GM19043 (cell line): ENCODE measurements around the gene COQ2.

Source experiments
- ATAC-seq: cut with Tn5 transposase; IDR thresholded peaks from one replicate; pipeline ENCODE4 v1.9.1; 2021; ENCODE audit warnings: low read depth; ENCODE audit not compliant: unreplicated experiment

The COQ2 gene

GRCh38 chr4:83219344-83220331 is 65.0 kb downstream of the COQ2 start:
- ATAC-seq: no peak

DNA sequence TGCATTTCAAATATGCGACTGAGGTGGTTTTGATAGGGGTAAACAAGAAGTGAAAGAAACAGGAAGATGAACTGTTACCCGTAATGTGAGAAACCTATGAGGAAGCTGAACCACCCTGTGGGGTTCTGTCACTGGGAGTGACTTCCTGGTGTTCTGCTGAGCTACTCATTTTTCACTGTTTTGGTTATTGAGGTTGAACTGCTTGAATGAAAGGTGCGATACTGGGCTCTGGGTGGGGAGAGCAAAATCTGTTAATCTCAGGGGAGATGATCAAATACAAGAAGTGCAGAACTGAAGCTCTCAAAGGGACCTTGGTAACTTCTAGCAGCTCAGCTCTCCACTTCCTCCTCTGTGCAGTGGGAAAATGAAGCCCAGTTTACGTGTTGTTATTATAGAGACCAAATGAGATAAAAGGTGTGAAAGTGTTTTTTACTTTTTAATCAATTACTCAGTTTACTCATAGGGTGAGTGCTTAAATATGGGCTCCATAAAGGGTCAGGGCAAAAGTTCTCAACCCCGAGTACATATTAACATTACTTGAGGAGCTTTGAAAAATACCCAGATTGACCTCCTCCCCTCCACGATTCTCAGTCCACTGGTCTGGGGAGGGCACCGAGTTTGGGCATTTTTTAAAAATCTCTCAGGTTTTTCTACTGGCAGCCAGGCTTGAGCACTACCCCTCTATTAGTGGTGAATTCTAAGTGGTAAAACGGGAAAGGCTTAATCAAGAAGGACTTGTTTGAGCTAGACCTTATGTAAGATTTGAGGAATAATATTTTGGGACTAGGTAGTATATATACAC is 66.7 kb downstream of the COQ2 start:
- ATAC-seq: peak; percentile 73

- ATAC-seq: no peak
Observed at GRCh38 chr4:83216959-83217683, 67.5 kb downstream of the COQ2 start.

DNA sequence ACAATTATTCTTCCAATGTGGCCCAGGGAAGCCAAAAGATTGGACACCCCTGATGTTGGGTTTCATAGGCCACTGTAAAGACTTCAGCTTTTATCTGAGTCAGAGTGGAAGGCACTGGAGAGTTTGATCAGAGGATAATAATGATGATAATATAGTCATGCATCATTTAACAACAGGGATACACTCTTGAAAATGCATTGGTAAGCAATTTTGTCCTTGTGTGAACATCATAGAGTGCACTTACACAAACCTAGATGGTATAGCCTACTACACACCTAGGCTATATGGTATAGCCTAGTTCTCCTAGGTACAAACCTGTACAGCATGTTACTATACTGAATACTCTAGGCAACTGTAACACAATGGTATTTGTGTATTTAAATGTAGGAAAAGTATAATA is 70.5 kb downstream of the COQ2 start:
- no peak for ATAC-seq
